ENCODE data around the gene CD2AP. TPM values are rescaled to one million over a fixed set of nuclear protein-coding genes. Genes with fewer than 3 reads are reported as not detected.
"Not testable (repeated sequence)": the region's sequence is repeated elsewhere in the genome, so short reads cannot be mapped to it uniquely, and the experiment has no call there.

Gene CD2AP
- total RNA-seq, 1 donor from 2014 or later, result 68.8 TPM

DNA sequence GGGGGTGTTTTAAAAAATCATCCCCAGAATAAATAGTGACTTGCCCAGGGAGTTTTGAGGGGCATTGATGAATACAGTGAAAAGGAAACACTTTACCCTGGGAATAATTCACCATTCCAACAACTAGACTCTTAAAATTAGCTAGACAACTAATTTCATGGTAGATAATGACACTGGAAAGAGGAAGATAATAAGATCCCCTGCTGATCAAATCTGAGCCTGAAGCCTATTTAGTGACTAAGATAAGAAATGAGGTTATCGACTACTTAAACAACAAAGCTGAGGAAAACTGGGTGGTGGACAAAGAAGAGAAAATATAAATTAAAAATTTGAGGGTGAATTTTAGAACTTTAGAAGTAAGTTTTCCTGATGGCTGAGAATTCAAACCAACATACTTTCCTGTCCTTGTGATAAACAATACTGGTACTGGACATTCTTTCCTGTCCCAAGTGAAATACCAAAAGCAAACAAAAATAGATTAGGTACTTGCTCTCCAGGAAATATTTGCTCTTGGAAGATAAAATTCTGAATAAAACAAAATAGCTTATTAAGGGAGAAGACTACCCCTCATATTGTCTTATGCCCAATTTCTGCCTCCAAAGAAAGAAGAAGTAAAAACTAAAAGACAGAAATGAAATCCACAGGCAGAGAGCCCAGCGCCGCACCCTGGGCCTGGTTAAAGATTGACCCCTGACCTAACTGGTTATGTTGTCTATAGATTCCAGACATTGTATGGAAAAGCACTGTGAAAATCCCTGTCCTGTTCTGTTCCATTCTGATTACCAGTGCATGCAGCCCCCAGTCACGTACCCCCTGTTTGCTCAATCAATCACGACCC lies 156.8 kb downstream of the CD2AP start:
- H3K4me1 Mint-ChIP-seq (ENCODE audit: low read depth, unreplicated experiment), result peaks cover 10% of the 10 kb centered on the region
- Histone ChIP-seq H3K4me1 (ENCODE audit: insufficient read depth, low read length) (no peaks in the 10 kb centered on the region), H3K9me3 (ENCODE audit: insufficient read depth, low read depth, low read length) (no peaks in the 10 kb centered on the region), H3K27ac (ENCODE audit: low read depth, low read length) (no peak overlapping the region), H3K27me3 (ENCODE audit: insufficient read depth, low read length) (no peaks in the 10 kb centered on the region), H2AFZ (ENCODE audit: low read depth, low read length) (no peak overlapping the region), H3K4me2 (ENCODE audit: low read length) (no peak overlapping the region), H3K4me3 (ENCODE audit: insufficient read depth, low read depth, low read length) (no peak overlapping the region), H3K9ac (ENCODE audit: low read length) (no peak overlapping the region), H3K79me2 (ENCODE audit: insufficient read depth, low read length) (no peaks in the 10 kb centered on the region), H4K20me1 (ENCODE audit: insufficient read depth, low read length) (no peaks in the 10 kb centered on the region), H3K36me3 (ENCODE audit: insufficient read depth, low read length) (no peaks in the 10 kb centered on the region)
- no peak overlapping the region for H3K4me3 Mint-ChIP-seq (ENCODE audit: unreplicated experiment)
- no peak for FAIRE-seq
- no peaks in the 10 kb centered on the region for H3K36me3 Mint-ChIP-seq (ENCODE audit: low read depth, unreplicated experiment)
- peaks cover 8% of the 10 kb centered on the region for H3K9me3 Mint-ChIP-seq (ENCODE audit: unreplicated experiment)
- peaks cover 4% of the 10 kb centered on the region for H3K27me3 Mint-ChIP-seq (ENCODE audit: low read depth, unreplicated experiment)
- DNase-seq (ENCODE audit: low read depth), result no peak
- H3K27ac Mint-ChIP-seq (ENCODE audit: unreplicated experiment), result peak overlapping the region; percentile 29
- TF ChIP-seq EZH2 (IDR thresholded peaks at IDR 0.05; ENCODE audit: insufficient read depth, low read length), result no peak
- TF ChIP-seq, protein P1, sequence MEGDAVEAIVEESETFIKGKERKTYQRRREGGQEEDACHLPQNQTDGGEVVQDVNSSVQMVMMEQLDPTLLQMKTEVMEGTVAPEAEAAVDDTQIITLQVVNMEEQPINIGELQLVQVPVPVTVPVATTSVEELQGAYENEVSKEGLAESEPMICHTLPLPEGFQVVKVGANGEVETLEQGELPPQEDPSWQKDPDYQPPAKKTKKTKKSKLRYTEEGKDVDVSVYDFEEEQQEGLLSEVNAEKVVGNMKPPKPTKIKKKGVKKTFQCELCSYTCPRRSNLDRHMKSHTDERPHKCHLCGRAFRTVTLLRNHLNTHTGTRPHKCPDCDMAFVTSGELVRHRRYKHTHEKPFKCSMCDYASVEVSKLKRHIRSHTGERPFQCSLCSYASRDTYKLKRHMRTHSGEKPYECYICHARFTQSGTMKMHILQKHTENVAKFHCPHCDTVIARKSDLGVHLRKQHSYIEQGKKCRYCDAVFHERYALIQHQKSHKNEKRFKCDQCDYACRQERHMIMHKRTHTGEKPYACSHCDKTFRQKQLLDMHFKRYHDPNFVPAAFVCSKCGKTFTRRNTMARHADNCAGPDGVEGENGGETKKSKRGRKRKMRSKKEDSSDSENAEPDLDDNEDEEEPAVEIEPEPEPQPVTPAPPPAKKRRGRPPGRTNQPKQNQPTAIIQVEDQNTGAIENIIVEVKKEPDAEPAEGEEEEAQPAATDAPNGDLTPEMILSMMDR (IDR thresholded peaks at IDR 0.05; ENCODE audit: insufficient read depth, low read depth, low read length), result no peak

DNA sequence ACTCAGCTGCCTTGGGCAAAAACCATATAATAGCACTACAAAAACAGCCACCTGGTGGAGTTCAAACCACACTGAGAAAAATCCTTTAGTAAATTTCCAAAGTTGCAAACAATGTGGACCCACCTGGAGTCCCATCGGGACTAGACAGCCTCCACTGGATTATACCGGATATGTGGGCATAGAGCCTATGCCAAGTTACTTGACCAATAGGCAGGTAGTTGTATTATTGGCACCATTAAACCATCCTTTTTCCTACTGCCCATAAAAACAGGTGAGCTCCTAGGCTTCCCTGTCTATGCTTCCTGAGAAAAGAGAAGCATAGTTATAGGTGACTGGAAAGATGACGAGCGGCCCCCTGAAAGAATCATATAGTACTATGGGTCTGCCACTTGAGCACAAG lies 169.1 kb downstream of the CD2AP start:
- no peak for FAIRE-seq
- H3K79me2 ChIP-seq (ENCODE audit: insufficient read depth, low read length), result no peaks in the 10 kb centered on the region
- H3K9me3 Mint-ChIP-seq (ENCODE audit: unreplicated experiment), result no peaks in the 10 kb centered on the region
- H3K27me3 Mint-ChIP-seq (ENCODE audit: low read depth, unreplicated experiment), result no peaks in the 10 kb centered on the region
- H3K4me2 ChIP-seq (ENCODE audit: low read length), result no peak overlapping the region
- H3K36me3 Mint-ChIP-seq (ENCODE audit: low read depth, unreplicated experiment), result no peaks in the 10 kb centered on the region
- H3K36me3 ChIP-seq (ENCODE audit: insufficient read depth, low read length), result no peaks in the 10 kb centered on the region
- H3K9ac ChIP-seq (ENCODE audit: low read length), result no peak overlapping the region
- DNase-seq (ENCODE audit: low read depth), result no peak
- H3K4me1 Mint-ChIP-seq (ENCODE audit: low read depth, unreplicated experiment), result no peaks in the 10 kb centered on the region
- H3K4me3 Mint-ChIP-seq (ENCODE audit: unreplicated experiment), result no peak overlapping the region
- no peaks in the 10 kb centered on the region for H3K27me3 ChIP-seq (ENCODE audit: insufficient read depth, low read length)
- no peak overlapping the region for H2AFZ ChIP-seq (ENCODE audit: low read depth, low read length)
- peaks cover 7% of the 10 kb centered on the region for H3K4me1 ChIP-seq (ENCODE audit: insufficient read depth, low read length)
- no peaks in the 10 kb centered on the region for H3K9me3 ChIP-seq (ENCODE audit: insufficient read depth, low read depth, low read length)
- no peak for TF ChIP-seq EZH2 (IDR thresholded peaks at IDR 0.05; ENCODE audit: insufficient read depth, low read length)
- TF ChIP-seq, protein P1 (IDR thresholded peaks at IDR 0.05; ENCODE audit: insufficient read depth, low read depth, low read length), result no peak
- no peak overlapping the region for H3K4me3 ChIP-seq (ENCODE audit: insufficient read depth, low read depth, low read length)
- H3K27ac Mint-ChIP-seq (ENCODE audit: unreplicated experiment), result no peak overlapping the region
- H3K27ac ChIP-seq (ENCODE audit: low read depth, low read length), result no peak overlapping the region
- no peaks in the 10 kb centered on the region for H4K20me1 ChIP-seq (ENCODE audit: insufficient read depth, low read length)

DNA sequence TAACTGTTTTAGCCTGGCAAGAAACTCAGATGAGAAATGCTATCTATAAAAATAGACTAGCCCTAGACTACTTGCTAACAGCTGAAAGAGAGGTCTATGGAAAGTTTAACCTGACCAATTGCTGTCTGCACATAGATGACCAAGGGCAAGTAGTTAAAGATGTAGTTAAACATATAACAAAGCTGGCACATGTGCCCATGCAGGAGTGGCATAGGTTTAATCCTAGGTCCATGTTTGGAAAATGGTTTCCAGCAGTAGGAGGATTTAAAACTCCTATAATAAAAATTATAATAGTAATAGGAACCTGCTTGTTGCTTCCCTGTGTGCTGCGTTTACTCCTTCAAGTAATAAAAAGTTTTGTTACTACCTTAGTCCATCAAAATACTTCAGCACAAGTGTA lies 169.6 kb downstream of the CD2AP start:
- Mint-ChIP-seq H3K9me3 (ENCODE audit: unreplicated experiment) (no peaks in the 10 kb centered on the region), H3K4me3 (ENCODE audit: unreplicated experiment) (no peak overlapping the region)
- no peak for FAIRE-seq

DNA sequence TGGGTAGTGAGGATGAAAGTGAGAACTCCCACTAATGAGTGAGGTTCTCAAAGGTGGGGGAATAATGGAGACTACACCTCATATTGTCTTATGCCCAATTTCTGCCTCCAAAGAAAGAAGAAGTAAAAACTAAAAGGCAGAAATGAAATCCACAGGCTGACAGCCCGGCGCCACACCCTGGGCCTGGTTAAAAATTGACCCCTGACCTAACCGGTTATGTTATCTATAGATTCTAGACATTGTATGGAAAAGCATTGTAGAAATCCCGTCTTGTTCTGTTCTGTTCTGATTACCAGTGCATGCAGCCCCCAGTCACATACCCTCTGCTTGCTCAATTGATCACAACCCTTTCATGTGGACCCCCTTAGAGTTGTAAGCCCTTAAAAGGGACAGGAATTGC lies 170.0 kb downstream of the CD2AP start:
- H3K4me2 ChIP-seq (ENCODE audit: low read length); H3K4me1 Mint-ChIP-seq (ENCODE audit: low read depth, unreplicated experiment); H3K9ac ChIP-seq (ENCODE audit: low read length); H3K4me3 ChIP-seq (ENCODE audit: insufficient read depth, low read depth, low read length); H3K27me3 Mint-ChIP-seq (ENCODE audit: low read depth, unreplicated experiment); H3K79me2 ChIP-seq (ENCODE audit: insufficient read depth, low read length); H3K27ac ChIP-seq (ENCODE audit: low read depth, low read length); H3K4me3 Mint-ChIP-seq (ENCODE audit: unreplicated experiment); DNase-seq (ENCODE audit: low read depth); H3K36me3 Mint-ChIP-seq (ENCODE audit: low read depth, unreplicated experiment); FAIRE-seq; H2AFZ ChIP-seq (ENCODE audit: low read depth, low read length); H3K9me3 Mint-ChIP-seq (ENCODE audit: unreplicated experiment); H3K27ac Mint-ChIP-seq (ENCODE audit: unreplicated experiment); H3K9me3 ChIP-seq (ENCODE audit: insufficient read depth, low read depth, low read length); H3K36me3 ChIP-seq (ENCODE audit: insufficient read depth, low read length); H4K20me1 ChIP-seq (ENCODE audit: insufficient read depth, low read length); H3K27me3 ChIP-seq (ENCODE audit: insufficient read depth, low read length): not testable (repeated sequence)
- peaks cover 10% of the 10 kb centered on the region for H3K4me1 ChIP-seq (ENCODE audit: insufficient read depth, low read length)

More for the DNA sequence above, 169.6 kb downstream of the CD2AP start:
- Mint-ChIP-seq H3K4me1 (ENCODE audit: low read depth, unreplicated experiment) (no peaks in the 10 kb centered on the region), H3K27me3 (ENCODE audit: low read depth, unreplicated experiment) (no peaks in the 10 kb centered on the region), H3K27ac (ENCODE audit: unreplicated experiment) (no peak overlapping the region), H3K36me3 (ENCODE audit: low read depth, unreplicated experiment) (no peaks in the 10 kb centered on the region)
- Histone ChIP-seq H3K36me3 (ENCODE audit: insufficient read depth, low read length) (no peaks in the 10 kb centered on the region), H3K4me1 (ENCODE audit: insufficient read depth, low read length) (peaks cover 10% of the 10 kb centered on the region), H3K27ac (ENCODE audit: low read depth, low read length) (no peak overlapping the region), H3K27me3 (ENCODE audit: insufficient read depth, low read length) (no peaks in the 10 kb centered on the region), H3K79me2 (ENCODE audit: insufficient read depth, low read length) (no peaks in the 10 kb centered on the region), H3K4me2 (ENCODE audit: low read length) (no peak overlapping the region), H3K9ac (ENCODE audit: low read length) (no peak overlapping the region), H3K9me3 (ENCODE audit: insufficient read depth, low read depth, low read length) (no peaks in the 10 kb centered on the region), H3K4me3 (ENCODE audit: insufficient read depth, low read depth, low read length) (no peak overlapping the region), H4K20me1 (ENCODE audit: insufficient read depth, low read length) (no peaks in the 10 kb centered on the region), H2AFZ (ENCODE audit: low read depth, low read length) (no peak overlapping the region)
- DNase-seq (ENCODE audit: low read depth), result no peak
- no peak for TF ChIP-seq EZH2 (IDR thresholded peaks at IDR 0.05; ENCODE audit: insufficient read depth, low read length)
- TF ChIP-seq, protein P1 (IDR thresholded peaks at IDR 0.05; ENCODE audit: insufficient read depth, low read depth, low read length), result no peak
